Suprapubic skin (tissue), 4 donors: ENCODE data around the gene APOO. TPM values are rescaled to one million over a fixed set of nuclear protein-coding genes. Genes with fewer than 3 reads are reported as not detected.

Experiments
- DNase-seq, 2 donors: peaks; one replicate each; pipeline ENCODE4 v3.0.0-alpha.2; 2019; ENCODE audit warnings: low spot score in 2 of 2
- H3K27ac ChIP-seq: fragments of 200-600 bp; sonication (generic); one replicate; pipeline ENCODE4 v1.5.1; 2019
- H3K27me3 ChIP-seq: fragments of 200-600 bp; sonication (generic); one replicate; pipeline ENCODE4 v1.5.1; 2019
- H3K36me3 ChIP-seq: fragments of 200-600 bp; sonication (generic); one replicate; pipeline ENCODE4 v1.5.1; 2019
- H3K4me1 ChIP-seq: fragments of 200-600 bp; sonication (generic); one replicate; pipeline ENCODE4 v1.5.1; 2019
- H3K4me3 ChIP-seq: fragments of 200-600 bp; sonication (generic); one replicate; pipeline ENCODE4 v1.5.1; 2019; ENCODE audit warnings: mild to moderate bottlenecking
- H3K9me3 ChIP-seq: fragments of 200-600 bp; sonication (generic); one replicate; pipeline ENCODE4 v1.5.1; 2019
- EP300 ChIP-seq: sonication (generic); formaldehyde crosslinking; IDR thresholded peaks from one replicate; pipeline ENCODE4 v1.6.1; 2017; ENCODE audit warnings: antibody characterized with exemption
- POLR2A ChIP-seq, 2 donors: fragments of 450-650 bp; IDR thresholded peaks; one replicate each; pipeline ENCODE4 v1.6.1; 2017; ENCODE audit warnings: antibody characterized with exemption in 2 of 2, mild to moderate bottlenecking in 2 of 2, moderate library complexity in 2 of 2
- POLR2AphosphoS5 ChIP-seq, 3 donors: sonication (generic); formaldehyde crosslinking; IDR thresholded peaks; one replicate each; pipeline ENCODE4 v1.6.1; 2017; ENCODE audit warnings: antibody characterized with exemption in 3 of 3
- WGBS: methylation state at CpG from one replicate; pipeline ENCODE4 v1.1.5; 2018; 5-methylcytosine and 5-hydroxymethylcytosine counted together
- total RNA-seq, 4 donors: library from RNA; depleted of rRNA; stranded (reverse); fragments of >200 nt; gene quantifications; one replicate each; pipeline ENCODE4 v1.1.0, GENCODE V29; 2016
- TF ChIP-seq, protein P1 (sequence below), 2 donors: fragments of 200-600 bp in 1 of 2; fragments of 450-650 bp in 1 of 2; sonication (generic) in 1 of 2; IDR thresholded peaks; one replicate each; pipeline ENCODE4 v1.5.1; 2016 to 2019; ENCODE audit warnings: antibody characterized with exemption in 2 of 2, mild to moderate bottlenecking in 1 of 2, moderate library complexity in 1 of 2

The APOO gene
- total RNA-seq, 4 donors from 2014 or later, result 6.2 to 14.1 (median 9.7) TPM

DNA sequence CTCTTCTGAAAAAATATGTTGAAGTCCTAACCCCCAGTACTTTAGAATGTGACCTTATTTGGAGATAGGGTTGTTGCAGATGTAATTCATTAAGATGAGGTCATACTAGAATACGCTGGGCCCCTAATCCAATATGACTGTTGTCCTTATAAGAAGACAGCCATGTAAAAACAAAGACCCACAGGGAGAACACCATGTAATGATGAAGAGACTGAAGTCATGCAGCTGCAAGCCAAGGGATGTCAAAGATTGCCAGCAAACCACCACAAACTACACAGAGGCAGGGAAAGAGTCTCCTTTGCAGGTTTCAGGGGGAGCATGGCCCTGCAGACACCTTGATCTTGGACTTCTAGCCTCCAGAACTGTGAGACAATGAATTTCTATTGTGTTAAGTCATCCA lies 37.5 kb upstream of the APOO start:
- Histone ChIP-seq H3K27ac (no peak overlapping the region), H3K9me3 (no peaks in the 10 kb centered on the region), H3K4me1 (no peaks in the 10 kb centered on the region), H3K27me3 (no peaks in the 10 kb centered on the region), H3K4me3 (no peak overlapping the region), H3K36me3 (no peaks in the 10 kb centered on the region)
- DNase-seq, result no peak
- TF ChIP-seq POLR2AphosphoS5 (IDR thresholded peaks at IDR 0.05) (no peak), EP300 (no peak), POLR2A (IDR thresholded peaks at IDR 0.05) (no peak)
- TF ChIP-seq, protein P1, sequence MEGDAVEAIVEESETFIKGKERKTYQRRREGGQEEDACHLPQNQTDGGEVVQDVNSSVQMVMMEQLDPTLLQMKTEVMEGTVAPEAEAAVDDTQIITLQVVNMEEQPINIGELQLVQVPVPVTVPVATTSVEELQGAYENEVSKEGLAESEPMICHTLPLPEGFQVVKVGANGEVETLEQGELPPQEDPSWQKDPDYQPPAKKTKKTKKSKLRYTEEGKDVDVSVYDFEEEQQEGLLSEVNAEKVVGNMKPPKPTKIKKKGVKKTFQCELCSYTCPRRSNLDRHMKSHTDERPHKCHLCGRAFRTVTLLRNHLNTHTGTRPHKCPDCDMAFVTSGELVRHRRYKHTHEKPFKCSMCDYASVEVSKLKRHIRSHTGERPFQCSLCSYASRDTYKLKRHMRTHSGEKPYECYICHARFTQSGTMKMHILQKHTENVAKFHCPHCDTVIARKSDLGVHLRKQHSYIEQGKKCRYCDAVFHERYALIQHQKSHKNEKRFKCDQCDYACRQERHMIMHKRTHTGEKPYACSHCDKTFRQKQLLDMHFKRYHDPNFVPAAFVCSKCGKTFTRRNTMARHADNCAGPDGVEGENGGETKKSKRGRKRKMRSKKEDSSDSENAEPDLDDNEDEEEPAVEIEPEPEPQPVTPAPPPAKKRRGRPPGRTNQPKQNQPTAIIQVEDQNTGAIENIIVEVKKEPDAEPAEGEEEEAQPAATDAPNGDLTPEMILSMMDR (IDR thresholded peaks at IDR 0.05), result no peak
- WGBS, result 73% methylated on average over 1 of the region's 1 CpG

DNA sequence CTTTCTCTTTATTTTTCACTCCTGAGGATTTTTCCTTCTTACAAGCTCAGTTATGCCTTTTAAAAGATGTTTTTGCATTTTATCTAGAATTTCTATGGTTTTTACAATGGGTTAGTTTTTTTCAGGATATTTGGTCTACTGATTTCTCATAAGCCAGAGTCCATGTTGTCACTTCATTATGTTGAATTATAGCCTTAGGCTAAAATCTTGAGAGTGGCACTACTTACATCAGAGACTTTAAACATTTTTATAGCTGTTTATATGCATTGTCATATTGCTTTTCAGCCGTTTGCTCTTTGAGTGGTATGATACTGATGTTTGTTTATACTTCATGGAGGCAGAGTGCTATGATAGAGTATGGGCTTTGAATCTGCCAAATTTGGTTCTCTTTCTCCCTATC lies 36.5 kb upstream of the APOO start:
- Histone ChIP-seq H3K9me3 (no peaks in the 10 kb centered on the region), H3K4me3 (no peak overlapping the region), H3K36me3 (no peaks in the 10 kb centered on the region), H3K27ac (no peak overlapping the region), H3K27me3 (no peaks in the 10 kb centered on the region), H3K4me1 (no peaks in the 10 kb centered on the region)
- 37% methylated on average over 1 of the region's 1 CpG for WGBS
- TF ChIP-seq POLR2A (IDR thresholded peaks at IDR 0.05) (no peak), EP300 (no peak), POLR2AphosphoS5 (IDR thresholded peaks at IDR 0.05) (no peak)
- TF ChIP-seq, protein P1 (IDR thresholded peaks at IDR 0.05), result no peak
- no peak for DNase-seq

- no peak overlapping the region for H3K4me3 ChIP-seq
- 60% methylated on average over 1 of the region's 1 CpG for WGBS
These were observed 31.5 kb upstream of the APOO start for GRCh38 chrX:23939203-23939602.

GRCh38 chrX:23938690-23939089 lies 31.0 kb upstream of the APOO start:
- no peak for DNase-seq
- no peaks in the 10 kb centered on the region for H3K9me3 ChIP-seq
- no peaks in the 10 kb centered on the region for H3K4me1 ChIP-seq
- WGBS, result 67% methylated on average over 1 of the region's 1 CpG
- H3K27ac ChIP-seq, result no peak overlapping the region
- H3K4me3 ChIP-seq, result no peak overlapping the region
- no peaks in the 10 kb centered on the region for H3K36me3 ChIP-seq
- no peaks in the 10 kb centered on the region for H3K27me3 ChIP-seq
- TF ChIP-seq EP300, result no peak
- TF ChIP-seq, protein P1 (IDR thresholded peaks at IDR 0.05), result no peak

More at GRCh38 chrX:23939203-23939602, 31.5 kb upstream of the APOO start:
- no peak for DNase-seq
- no peaks in the 10 kb centered on the region for H3K36me3 ChIP-seq
- H3K4me1 ChIP-seq, result no peaks in the 10 kb centered on the region
- TF ChIP-seq POLR2A (IDR thresholded peaks at IDR 0.05) (no peak), EP300 (no peak), POLR2AphosphoS5 (IDR thresholded peaks at IDR 0.05) (no peak)
- TF ChIP-seq, protein P1 (IDR thresholded peaks at IDR 0.05), result no peak
- H3K9me3 ChIP-seq, result no peaks in the 10 kb centered on the region
- no peaks in the 10 kb centered on the region for H3K27me3 ChIP-seq
- H3K27ac ChIP-seq, result no peak overlapping the region

GRCh38 chrX:23937100-23937499 lies 29.4 kb upstream of the APOO start:
- TF ChIP-seq POLR2AphosphoS5 (IDR thresholded peaks at IDR 0.05) (no peak), EP300 (no peak), POLR2A (IDR thresholded peaks at IDR 0.05) (no peak)
- Histone ChIP-seq H3K4me3 (no peak overlapping the region), H3K4me1 (no peaks in the 10 kb centered on the region), H3K27me3 (no peaks in the 10 kb centered on the region), H3K36me3 (no peaks in the 10 kb centered on the region), H3K27ac (no peak overlapping the region), H3K9me3 (no peaks in the 10 kb centered on the region)
- no peak for DNase-seq
- WGBS, result 70% methylated on average over 4 of the region's 4 CpGs

- no peak for DNase-seq
- Histone ChIP-seq H3K4me3 (no peak overlapping the region), H3K9me3 (no peaks in the 10 kb centered on the region), H3K4me1 (no peaks in the 10 kb centered on the region), H3K36me3 (no peaks in the 10 kb centered on the region), H3K27ac (no peak overlapping the region), H3K27me3 (no peaks in the 10 kb centered on the region)
- WGBS, result 30% methylated on average over 1 of the region's 1 CpG
- TF ChIP-seq POLR2A (IDR thresholded peaks at IDR 0.05) (no peak), POLR2AphosphoS5 (IDR thresholded peaks at IDR 0.05) (no peak), EP300 (no peak)
- TF ChIP-seq, protein P1 (IDR thresholded peaks at IDR 0.05), result no peak
These were observed 28.4 kb upstream of the APOO start for GRCh38 chrX:23936180-23936579.
